ENCODE data around the gene RPS8. TPM values are rescaled to one million over a fixed set of nuclear protein-coding genes. Genes with fewer than 3 reads are reported as not detected.

Gene RPS8
- total and polyA plus RNA-seq, 2 of the 8 experiments (the other 6 are each of a cell fraction or from before 2014, with no cell fraction given): 2,261 to 2,407 TPM

GRCh38 chr1:44827197-44828002 lies 52.1 kb downstream of the RPS8 start:
- H2BK15ac ChIP-seq (ENCODE audit: low read length): peak overlapping the region; percentile 18; the same call in 1 of the 2 replicates
- no peaks in the 10 kb centered on the region for H3K36me3 ChIP-seq (ENCODE audit: control insufficient read depth in 2 of 4, insufficient read depth in 4 of 4, low read length in 3 of 4)
- no peak overlapping the region for H3K23ac ChIP-seq (ENCODE audit: insufficient read length)
- H4K8ac ChIP-seq (ENCODE audit: extremely low read depth, insufficient read depth, low read length): peak overlapping the region; percentile 68; the same call in 1 of the 2 replicates
- CTCF ChIA-PET (ENCODE audit: partially characterized antibody): interaction anchor here (0.6 to 5.9 kb wide), 21 partner anchors 8 to 185 kb away, joined by 3 to 36 read pairs (median 5); partner anchors contain the start of genes BEST4, BTBD19, DYNLT4 and HECTD3
- POLR2A ChIA-PET (ENCODE audit: partially characterized antibody): interaction anchor here (0.8 to 16.6 kb wide), 11 partner anchors 7 to 513 kb away, joined by 3 to 547 read pairs (median 4); partner anchors contain the start of genes BTBD19, DYNLT4, HPDL and MUTYH
- no peaks in the 10 kb centered on the region for H3K23me2 ChIP-seq (ENCODE audit: low read depth, low read length)
- H3K56ac ChIP-seq (replicated peaks; ENCODE audit: insufficient read length, low read depth, low read length): no peak overlapping the region
- peak overlapping the region; percentile 65 for H4K91ac ChIP-seq (replicated peaks; ENCODE audit: insufficient read length, low read length)
- peak in 1 of 2 experiments; percentile 71 for DNase-seq (ENCODE audit: low read depth in 1 of 2, low spot score in 2 of 2)
- no peaks in the 10 kb centered on the region for H3K79me2 ChIP-seq (ENCODE audit: control insufficient read depth in 1 of 2, insufficient read depth in 2 of 2, low read length in 2 of 2)
- no peaks in the 10 kb centered on the region for H3K79me1 ChIP-seq (ENCODE audit: low read depth, low read length)
- no peak overlapping the region for H3K9ac ChIP-seq (replicated peaks in 1 of 4; ENCODE audit: extremely low read depth in 1 of 4, low read depth in 3 of 4, low read length in 3 of 4)
- peak overlapping the region; percentile 26; the same call in 1 of the 2 replicates for H2AK5ac ChIP-seq (ENCODE audit: low read depth, low read length)
- peak overlapping the region; percentile 78 for H3K4ac ChIP-seq (replicated peaks; ENCODE audit: insufficient read length, low read depth, low read length)
- H3K4me3 ChIP-seq (ENCODE audit: extremely low read depth in 1 of 4, insufficient read depth in 2 of 4, low read depth in 3 of 4, low read length in 4 of 4): no peak overlapping the region
- no peak overlapping the region for H2AFZ ChIP-seq (ENCODE audit: low read length)
- H2BK5ac ChIP-seq (ENCODE audit: low read depth, low read length): 0 out of 2 replicates have a peak overlapping the region, but pooled peaks have one; percentile 44
- no peak overlapping the region for H3K27ac ChIP-seq (ENCODE audit: low read depth, low read length)
- H2BK12ac ChIP-seq (ENCODE audit: low read depth, low read length): peak overlapping the region; percentile 12; the same call in 1 of the 2 replicates
- no peak overlapping the region for H2BK120ac ChIP-seq (replicated peaks; ENCODE audit: low read depth, low read length)
- 88% methylated on average over 27 of the region's 28 CpGs; no CpG with 5 or more reads in 1 of the 2 experiments for WGBS, 2 experiments (ENCODE audit: extremely low coverage in 1 of 2, insufficient coverage in 1 of 2, insufficient read length in 1 of 2, insufficient replicate concordance in 2 of 2, low coverage in 1 of 2, low lambda C conversion rate in 2 of 2, missing lambda C conversion rate in 1 of 2)
- no peak overlapping the region for H3K14ac ChIP-seq (ENCODE audit: insufficient read length)
- no peaks in the 10 kb centered on the region for H3K27me3 ChIP-seq (replicated peaks in 1 of 4; ENCODE audit: control insufficient read depth in 3 of 4, extremely low read depth in 1 of 4, insufficient read depth in 3 of 4, low read length in 3 of 4)
- no peak overlapping the region for H4K5ac ChIP-seq (ENCODE audit: insufficient read length, low read depth, low read length)
- peaks cover 0 to 12% (median 4%) of the 10 kb centered on the region in 4 experiments; a peak in 6 of 7 replicates for H3K4me1 ChIP-seq (replicated peaks in 1 of 4; ENCODE audit: control insufficient read depth in 3 of 4, insufficient read depth in 4 of 4, low read length in 3 of 4)
- no peaks in the 10 kb centered on the region for H3K9me3 ChIP-seq (ENCODE audit: insufficient read depth in 2 of 2, low read depth in 1 of 2, low read length in 1 of 2)
- H4K20me1 ChIP-seq (replicated peaks in 1 of 2; ENCODE audit: control insufficient read depth in 1 of 2, insufficient read depth in 2 of 2, low read length in 2 of 2): no peaks in the 10 kb centered on the region
- H3K18ac ChIP-seq (ENCODE audit: extremely low read depth, low read length): no peak overlapping the region
- H3K4me2 ChIP-seq (ENCODE audit: insufficient read depth in 1 of 2, low read depth in 2 of 2, low read length in 2 of 2): no peak overlapping the region
- no peak overlapping the region; the same call in 1 of the 2 replicates for H2BK20ac ChIP-seq (ENCODE audit: low read length)
- FAIRE-seq: no peak
- TF ChIP-seq MAFK (IDR thresholded peaks at IDR 0.05; ENCODE audit: low read depth, low read length) (no peak), TCF12 (IDR thresholded peaks at IDR 0.05; ENCODE audit: low read depth, low read length) (no peak), POU5F1 (IDR thresholded peaks at IDR 0.05; ENCODE audit: low read depth, low read length) (no peak), CBX5 (IDR thresholded peaks at IDR 0.05; ENCODE audit: low read depth, low read length) (no peak), SP1 (IDR thresholded peaks at IDR 0.05; ENCODE audit: low read depth, low read length) (no peak), ASH2L (IDR thresholded peaks at IDR 0.05; ENCODE audit: low read length) (no peak), CTCF (IDR thresholded peaks at IDR 0.05; ENCODE audit: control extremely low read depth in 1 of 3, insufficient read depth in 1 of 3, low read depth in 1 of 3, low read length in 3 of 3) (peak; percentile 42 to 54 (median 53)), TBP (IDR thresholded peaks at IDR 0.05; ENCODE audit: low read depth, low read length) (no peak), NANOG (IDR thresholded peaks at IDR 0.05; ENCODE audit: insufficient read depth, low read depth, low read length, poor library complexity, severe bottlenecking) (no peak)
